ENCODE data around the gene SYNGAP1.

The SYNGAP1 gene

GRCh38 chr6:33420491-33421343, 852 bp downstream of the SYNGAP1 start:
- in situ Hi-C loops (cut with MboI; ENCODE audit: low sequenced_read_pairs), result no loop called here

DNA sequence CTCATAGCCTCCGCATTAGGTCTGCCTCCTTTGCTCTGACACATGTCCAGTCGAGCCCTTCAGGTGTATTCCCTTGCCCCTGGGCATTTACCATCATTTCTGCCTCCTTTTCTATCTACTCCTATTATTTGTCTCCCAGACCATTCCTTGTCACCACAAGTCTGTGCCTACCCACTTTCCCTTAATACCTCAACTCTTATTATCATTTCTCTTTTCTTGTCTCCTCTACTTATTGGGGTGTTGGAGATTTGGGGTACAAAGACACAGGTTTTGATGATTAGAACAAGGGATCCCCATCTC, 1.4 kb downstream of the SYNGAP1 start:
- in situ Hi-C loops (cut with MboI; ENCODE audit: low sequenced_read_pairs), result no loop called here

- in situ Hi-C loops (cut with MboI; ENCODE audit: low sequenced_read_pairs), result no loop called here
These were observed 3.9 kb downstream of the SYNGAP1 start for GRCh38 chr6:33423777-33424176.

DNA sequence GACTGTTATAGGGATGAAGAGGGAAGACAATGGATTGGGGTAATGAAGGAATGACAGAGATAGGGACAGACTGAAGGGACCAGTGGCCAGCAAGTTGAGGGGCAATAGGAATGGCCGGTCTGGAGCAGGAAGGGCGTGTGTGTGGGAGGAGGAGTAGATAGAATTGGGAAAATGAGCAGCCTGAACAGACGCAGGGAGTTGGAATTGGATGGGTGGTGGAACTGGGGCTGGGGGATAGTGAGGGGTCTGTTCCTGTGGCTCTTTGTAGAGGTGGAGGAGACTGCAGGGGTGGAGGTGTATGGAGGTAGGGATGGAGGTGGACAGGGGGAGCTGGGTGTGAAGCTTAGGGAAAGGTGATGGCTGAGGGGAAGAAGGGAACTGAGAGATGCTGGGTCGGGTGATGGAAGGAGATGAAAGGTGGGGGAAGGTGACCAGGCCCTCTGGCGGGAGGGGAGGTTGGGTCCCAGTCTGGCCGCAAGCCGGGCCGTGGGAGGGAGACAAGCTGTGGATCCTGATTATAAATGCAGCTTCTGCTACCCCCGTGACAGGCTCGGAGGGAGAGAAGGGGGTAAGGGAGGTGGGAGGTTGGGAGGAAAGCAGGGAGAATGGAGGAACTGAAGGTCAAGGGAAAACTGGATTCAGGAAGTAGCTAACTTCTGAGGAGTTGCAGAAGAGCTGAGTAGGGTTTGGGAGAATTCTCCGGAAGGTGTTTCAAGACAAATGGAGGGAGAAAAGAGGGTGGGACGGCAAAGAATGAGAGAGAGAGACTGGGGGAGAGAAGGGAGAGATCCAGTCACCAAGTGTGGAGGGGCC, 5.2 kb downstream of the SYNGAP1 start:
- in situ Hi-C loops (cut with MboI; ENCODE audit: low sequenced_read_pairs), result no loop called here

DNA sequence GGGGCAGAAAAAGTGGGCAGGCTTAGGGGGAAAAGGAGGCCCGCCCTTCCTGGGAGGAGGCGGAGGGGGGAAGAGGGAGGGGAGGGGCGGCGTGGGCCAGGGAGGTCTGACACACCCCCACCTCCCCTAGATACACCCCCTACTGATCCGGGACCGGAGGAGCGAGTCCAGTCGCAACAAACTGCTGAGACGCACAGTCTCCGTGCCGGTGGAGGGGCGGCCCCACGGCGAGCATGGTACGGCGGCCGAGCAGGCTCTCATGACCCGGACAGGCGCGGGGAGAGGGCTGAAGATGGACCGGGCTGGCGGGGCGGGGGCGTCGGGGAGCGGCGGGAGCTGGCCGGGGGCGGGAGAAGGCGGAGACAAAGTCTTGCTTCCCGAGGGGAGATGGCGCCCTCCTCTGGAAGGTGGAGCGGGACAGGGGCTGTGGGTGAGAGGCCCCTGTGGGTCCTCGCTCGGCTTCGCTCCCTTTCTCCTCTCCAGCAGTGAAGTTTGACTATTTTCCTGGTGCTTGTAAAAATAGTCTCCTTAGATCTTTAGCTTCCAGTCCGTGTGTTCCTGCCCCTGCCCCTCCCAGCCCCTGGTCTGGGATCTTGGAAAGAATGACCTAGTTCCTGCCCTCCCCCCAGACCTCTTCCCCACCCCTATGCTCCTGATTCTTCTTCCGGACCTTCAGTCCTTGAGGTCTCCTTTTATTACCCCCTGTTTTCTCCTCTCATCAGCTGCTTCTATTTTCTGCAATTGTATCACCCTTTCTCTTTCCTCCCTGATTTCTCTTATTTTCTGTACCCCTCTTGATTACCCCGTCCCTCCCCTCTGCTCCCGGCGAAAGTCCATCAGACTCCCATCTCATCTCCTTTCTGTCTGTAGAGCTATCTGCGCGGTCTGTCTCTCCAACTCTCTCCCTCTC, 6.1 kb downstream of the SYNGAP1 start:
- in situ Hi-C loops (cut with MboI; ENCODE audit: low sequenced_read_pairs), result no loop called here

DNA sequence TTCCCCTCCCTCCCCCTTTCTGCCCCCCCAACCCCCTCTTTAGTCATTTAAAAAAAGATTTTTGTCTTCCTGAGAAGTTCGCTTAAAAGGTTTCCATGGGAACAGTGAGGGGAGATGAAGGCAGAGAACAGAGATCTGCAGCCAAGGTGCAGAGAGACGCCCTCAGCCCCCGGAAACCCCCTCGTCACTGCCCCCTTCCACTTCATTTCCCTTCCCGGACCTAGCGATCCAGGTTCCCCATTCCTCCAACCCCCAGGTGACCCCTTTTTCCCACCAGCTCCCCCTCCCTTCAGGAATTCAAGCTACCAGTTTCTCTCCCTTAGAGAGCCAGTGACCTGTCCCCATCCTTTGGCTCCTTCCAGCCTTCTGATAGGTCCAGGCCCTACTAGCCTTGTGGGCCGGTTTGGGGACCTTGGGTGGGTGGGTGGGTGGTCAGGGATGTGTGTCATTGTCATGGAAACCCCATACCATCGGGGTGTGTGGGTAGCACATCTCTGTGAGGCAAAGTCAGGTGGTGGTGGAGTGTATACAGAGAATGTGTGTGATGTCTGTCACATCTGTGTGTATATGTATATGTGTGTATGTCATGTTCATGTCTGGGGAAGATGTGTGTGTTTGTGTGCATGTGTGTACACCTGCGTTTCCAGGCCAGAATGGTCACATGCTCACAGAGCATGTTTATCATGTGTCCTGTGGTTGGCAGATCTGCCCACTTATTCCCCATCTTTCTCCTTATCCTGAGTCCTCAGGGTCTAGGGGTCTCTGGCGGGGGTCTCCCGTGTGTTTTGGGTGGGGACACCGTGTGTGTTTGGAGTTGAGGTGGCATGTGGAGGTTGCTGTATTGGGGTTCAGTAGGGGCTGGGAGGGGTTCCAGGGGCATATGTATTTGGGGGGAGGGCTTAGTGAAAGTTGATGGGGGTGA, 7.0 kb downstream of the SYNGAP1 start:
- in situ Hi-C loops (cut with MboI; ENCODE audit: low sequenced_read_pairs), result no loop called here

DNA sequence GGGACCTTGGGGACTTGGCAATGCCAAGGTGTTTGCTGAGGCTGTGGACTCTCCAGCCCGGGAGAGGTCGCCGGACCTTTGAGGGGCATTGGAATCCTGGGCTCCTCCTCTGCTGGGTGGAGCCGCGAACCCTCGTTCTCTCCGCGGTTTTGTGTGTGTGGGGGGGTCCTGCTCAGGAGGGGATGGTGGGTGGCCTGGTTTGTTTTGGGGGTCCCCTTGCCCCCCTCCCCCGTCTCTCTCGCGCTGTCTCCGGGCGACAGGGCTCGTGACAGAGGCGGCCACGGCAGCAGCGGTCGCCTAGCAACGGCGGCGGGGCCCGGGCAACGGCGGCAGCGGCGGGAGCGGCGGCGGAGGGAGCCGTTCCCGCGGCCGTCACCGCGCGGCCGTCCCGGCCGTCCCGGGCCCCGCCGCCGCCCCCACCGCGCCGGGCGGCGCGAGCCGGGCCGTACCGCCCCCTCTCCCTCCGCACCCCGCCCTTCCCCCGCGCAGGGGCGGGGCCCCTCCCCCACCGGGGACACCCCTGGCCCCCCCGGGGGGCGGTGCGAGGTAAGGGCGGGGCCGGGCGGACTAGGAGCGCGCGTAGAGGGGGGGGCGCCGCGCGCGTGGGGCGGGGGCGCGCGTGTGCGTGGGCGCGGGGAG, 7.8 kb downstream of the SYNGAP1 start:
- in situ Hi-C loops (cut with MboI; ENCODE audit: low sequenced_read_pairs), result no loop called here

GRCh38 chr6:33428224-33428965, 8.5 kb downstream of the SYNGAP1 start:
- in situ Hi-C loops (cut with MboI; ENCODE audit: low sequenced_read_pairs), result no loop called here

GRCh38 chr6:33428966-33429749, 9.3 kb downstream of the SYNGAP1 start:
- in situ Hi-C loops (cut with MboI; ENCODE audit: low sequenced_read_pairs), result no loop called here

DNA sequence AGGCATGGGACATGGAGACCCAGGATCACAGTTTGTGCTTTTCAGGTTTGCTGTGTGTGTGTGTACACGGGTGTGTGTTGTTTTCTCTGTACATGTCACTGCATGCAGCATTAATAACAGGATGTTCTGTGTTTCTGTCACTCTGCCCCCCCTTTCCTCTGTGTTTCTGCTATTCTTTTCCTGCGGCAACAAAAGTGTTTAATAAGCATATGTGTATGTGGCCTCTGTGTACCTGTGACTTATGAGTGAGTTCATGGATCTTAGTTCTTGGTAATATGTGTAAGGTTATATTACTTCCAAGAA, 9.8 kb downstream of the SYNGAP1 start:
- in situ Hi-C loops (cut with MboI; ENCODE audit: low sequenced_read_pairs), result no loop called here

GRCh38 chr6:33430334-33430733, 10.5 kb downstream of the SYNGAP1 start:
- in situ Hi-C loops (cut with MboI; ENCODE audit: low sequenced_read_pairs), result no loop called here

GRCh38 chr6:33430991-33431879, 11.4 kb downstream of the SYNGAP1 start:
- in situ Hi-C loops (cut with MboI; ENCODE audit: low sequenced_read_pairs), result no loop called here

DNA sequence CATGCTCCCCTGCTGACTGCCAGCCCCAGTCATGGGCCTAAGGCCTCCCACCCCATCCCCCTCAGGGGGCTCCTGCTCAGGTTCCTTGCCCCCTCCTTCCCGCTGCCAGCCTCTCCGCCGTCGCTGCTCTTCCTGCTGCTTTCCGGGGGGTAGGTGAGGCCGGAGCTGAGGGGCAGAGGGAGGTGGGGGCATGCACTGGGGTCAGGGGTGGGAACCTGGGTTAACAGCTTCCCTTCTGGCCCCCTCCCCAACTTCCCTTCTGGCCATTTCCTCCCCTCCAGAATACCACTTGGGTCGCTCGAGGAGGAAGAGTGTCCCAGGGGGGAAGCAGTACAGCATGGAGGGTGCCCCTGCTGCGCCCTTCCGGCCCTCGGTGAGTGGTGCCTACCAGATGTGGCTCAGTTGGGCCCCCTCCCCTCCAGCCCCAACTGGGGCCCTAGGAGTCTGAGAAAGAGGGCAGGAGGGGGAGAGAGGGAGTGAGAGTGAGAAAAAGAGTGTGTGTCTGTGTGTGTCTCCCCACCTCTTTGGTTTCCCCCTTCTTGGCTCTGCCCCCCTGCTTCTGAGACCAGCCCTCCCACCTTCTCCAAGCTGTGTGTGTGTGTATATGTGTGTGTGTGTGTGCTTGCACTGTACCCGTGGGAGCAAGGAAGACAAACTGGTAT, 12.1 kb downstream of the SYNGAP1 start:
- in situ Hi-C loops (cut with MboI; ENCODE audit: low sequenced_read_pairs), result no loop called here

DNA sequence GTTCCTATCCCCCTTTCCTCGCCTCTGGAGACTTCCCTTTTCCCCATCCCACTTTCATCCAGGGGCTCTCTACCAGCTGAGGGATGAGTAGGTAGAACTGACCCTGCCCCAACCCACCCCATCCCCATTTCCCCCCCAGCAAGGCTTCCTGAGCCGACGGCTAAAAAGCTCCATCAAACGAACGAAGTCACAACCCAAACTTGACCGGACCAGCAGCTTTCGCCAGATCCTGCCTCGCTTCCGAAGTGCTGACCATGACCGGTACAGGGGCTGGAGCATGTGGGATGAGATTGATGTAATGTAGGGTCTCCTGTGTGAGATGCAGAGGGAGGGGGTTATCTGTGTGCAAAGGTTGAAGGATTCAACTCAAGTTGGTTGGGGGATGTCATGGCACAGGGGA, 12.7 kb downstream of the SYNGAP1 start:
- in situ Hi-C loops (cut with MboI; ENCODE audit: low sequenced_read_pairs), result no loop called here

- in situ Hi-C loops (cut with MboI; ENCODE audit: low sequenced_read_pairs), result no loop called here
These were observed 13.2 kb downstream of the SYNGAP1 start for GRCh38 chr6:33433001-33433543.

GRCh38 chr6:33433544-33434191, 13.8 kb downstream of the SYNGAP1 start:
- in situ Hi-C loops (cut with MboI; ENCODE audit: low sequenced_read_pairs), result no loop called here

Data from HL-60/S4 treated with retinoic acid at 250 ng/mL for 4 days and 3 days (cell line).